ENCODE measurements around the gene TRABD2A.

DNA sequence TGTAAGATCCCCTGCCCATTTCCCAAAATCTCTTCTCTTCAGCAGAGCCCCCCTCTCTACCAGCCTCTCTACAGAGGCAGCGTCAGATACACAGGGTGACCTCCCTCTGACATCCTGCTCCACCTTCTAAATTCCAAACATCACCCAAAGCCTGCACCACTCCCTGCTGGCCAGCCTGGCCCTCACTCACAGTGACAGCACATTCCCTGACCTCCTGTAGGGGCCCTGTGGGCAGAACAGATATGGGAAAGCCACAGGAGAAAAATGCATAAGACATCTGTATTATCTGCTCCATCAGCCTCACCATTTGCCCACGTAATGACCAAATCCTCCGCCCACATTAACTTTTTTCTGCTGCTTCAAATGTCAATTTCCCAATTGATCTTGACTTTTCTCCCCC, 40.6 kb downstream of the TRABD2A start:
- TF ChIP-seq CTCF (optimal IDR thresholded peaks at IDR 0.05 in 1 of 3, IDR thresholded peaks at IDR 0.05 in 1 of 3, conservative IDR thresholded peaks at IDR 0.05 in 1 of 3; ENCODE audit: extremely low read depth in 1 of 3, insufficient read depth in 2 of 3, low read length in 3 of 3) (no peak), EZH2 (IDR thresholded peaks at IDR 0.05; ENCODE audit: low read length) (no peak)

Measured in keratinocyte (primary cell).